NCI-H1694 treated with DMSO at 0.1 percent for 48 hours (cell line): Measurements from ENCODE around the gene RNF166.

ENCODE experiments used
- DNase-seq: peaks from one replicate; lab custom pipeline; 2025; lab: John Stamatoyannopoulos, UW

The RNF166 gene, protein sequence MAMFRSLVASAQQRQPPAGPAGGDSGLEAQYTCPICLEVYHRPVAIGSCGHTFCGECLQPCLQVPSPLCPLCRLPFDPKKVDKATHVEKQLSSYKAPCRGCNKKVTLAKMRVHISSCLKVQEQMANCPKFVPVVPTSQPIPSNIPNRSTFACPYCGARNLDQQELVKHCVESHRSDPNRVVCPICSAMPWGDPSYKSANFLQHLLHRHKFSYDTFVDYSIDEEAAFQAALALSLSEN

DNA sequence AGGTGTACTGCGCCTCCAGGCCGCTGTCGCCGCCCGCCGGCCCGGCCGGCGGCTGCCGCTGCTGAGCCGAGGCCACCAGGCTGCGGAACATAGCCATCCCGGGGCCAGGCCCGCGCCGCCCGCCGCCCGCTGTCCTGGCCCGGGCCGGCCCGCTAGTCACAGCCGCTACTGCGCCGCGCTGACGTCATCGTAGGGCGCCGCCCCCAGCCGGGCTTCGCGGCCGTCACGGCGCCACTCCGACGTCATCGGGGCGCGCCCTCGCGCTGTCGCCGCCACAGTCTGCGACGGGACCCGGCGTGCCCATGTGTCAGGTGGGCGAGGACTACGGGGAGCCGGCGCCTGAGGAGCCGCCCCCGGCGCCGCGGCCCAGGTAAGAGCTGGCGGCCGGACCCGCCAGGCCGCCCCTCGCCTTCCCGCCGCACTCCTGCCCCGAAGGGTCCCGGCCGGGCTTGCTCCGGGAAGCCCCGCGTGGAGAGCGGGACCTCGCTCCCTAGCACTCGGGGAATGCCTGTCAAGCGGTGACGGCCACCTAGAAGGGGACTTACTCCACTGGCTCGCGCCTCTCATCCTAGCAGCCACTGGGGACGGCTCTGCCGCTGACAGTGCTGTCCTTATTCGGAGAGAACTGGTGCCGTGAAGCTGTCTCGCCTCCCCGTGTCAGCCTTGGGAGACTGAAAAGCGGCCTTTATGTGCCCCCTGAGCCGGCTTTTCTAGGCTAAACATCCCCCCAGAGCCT, at the start of gene RNF166, which contains the start of gene CTU2:
TSS of gene RNF166 (minus strand) at position 180 of the 736 bp plus-strand sequence. CDS start at position 97, 83 bp downstream.
TSS of gene CTU2 (plus strand) at position 275 of the 736 bp plus-strand sequence. CDS start at position 303, 28 bp downstream.
- peak; percentile 50 for DNase-seq

DNA sequence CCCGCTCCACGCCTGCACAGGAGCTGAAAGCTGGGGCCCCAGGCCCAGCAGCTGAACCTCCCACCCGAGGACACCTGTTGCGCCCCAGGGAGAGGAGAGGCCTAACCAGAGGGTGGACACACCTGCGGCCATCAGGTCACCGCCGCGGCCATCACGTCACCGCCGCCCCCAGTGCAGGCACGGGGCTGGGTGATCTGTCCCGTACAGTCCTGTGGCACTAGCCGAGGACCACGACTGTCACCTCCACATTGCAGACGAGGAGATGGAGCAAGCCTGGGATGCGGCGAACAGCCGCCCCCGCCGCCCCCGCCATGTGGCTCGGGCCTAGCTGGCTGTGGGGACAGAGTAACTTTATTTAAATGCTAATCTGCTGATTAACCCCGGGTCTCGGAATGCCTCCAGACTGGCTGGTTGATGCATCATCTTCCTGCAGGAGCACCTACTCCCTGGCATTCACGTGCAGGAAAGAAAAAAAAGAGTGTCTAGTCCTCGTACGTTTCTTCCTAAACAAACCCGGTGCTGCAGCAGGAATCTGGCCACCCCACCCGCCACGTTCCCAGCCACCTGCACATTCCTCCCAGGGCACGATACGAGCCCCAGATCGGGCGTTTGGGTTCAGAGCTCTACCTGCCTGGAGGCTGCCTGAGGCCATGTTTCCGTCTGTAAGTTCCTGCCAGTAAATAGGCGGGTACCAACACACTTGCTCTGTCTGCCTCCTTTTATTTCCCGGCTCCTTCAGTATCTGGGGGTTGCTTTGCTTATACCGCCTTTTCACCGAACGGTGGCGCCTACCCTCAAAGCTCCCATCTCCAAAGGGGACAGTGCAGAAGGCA, 48.9 kb upstream of the RNF166 start:
- no peak for DNase-seq

DNA sequence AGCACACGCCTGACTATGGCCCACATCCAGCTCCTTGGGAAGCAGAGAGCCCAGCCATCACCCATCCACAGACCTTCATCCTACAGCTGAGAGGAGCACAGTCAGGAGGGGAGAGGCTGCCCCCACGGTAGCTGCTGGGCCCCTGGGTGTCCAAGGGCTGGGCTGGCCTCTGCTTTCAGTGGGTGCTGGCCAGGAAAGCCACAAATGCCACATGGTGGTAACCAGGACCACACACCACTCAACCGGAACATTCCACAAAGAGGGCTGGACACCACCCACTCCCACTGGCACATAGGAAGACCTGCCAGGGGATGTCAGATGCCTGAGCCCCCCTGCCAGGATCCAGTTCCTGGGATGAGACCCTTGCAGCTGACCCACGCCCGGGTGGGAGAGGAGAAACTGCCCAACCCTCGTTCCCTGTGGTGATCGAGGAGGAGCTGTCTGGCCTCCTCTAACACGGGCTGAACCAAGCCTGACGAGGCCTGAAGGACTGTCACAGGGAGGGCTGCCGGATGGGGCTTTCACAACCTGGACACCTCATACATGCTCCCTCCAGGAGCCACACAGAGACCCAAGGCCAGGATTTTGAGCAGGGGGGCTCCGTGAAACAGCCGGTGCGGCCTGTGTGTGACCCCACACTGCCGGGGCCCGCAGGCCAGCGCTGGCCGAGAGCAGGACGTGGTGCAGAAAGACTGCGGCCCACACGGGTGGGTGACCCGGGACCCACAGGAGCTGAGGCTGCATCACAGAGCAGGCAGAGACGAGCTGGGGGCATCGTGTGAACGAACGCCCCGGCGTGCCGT, 48.1 kb upstream of the RNF166 start:
- no peak for DNase-seq

DNA sequence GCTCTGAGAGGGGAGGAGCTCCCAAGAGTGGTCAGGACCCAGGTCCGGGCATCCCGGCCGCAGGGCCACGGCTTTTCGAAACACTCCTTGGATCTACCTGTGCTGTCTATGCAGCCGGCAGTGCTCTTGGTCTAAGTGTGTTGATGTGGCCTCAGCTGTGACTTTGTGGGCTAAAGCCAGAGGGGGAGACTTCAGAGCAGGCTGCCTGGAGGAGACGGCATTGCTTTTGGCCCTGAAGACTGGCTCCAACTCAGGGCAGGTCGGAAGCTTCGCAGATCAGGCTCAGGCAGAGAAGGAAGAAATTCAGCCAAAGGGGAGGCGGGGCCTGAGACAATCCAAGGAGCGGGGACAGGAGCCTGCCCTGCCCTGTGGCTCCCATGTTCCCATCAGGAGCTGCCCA, 47.4 kb upstream of the RNF166 start:
- DNase-seq, result no peak

DNA sequence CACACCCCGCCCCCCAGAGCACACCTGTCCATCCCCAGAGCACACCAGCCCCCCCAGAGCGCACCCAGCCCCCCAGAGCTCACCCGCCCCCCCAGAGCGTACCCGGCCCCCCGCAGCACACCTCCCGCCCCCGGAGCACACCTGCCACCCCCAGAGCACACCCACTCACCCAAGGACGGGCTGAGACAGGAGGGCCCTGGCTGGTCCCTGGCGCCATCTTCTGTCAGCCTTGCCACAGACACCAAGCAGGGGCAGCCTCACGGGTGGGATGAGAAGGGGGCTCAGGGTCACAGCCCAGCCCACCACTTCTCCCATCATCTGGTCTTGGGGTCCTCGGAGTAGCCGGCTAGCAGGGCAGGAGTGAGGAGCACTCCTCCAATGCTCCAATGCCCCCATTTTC, 47.0 kb upstream of the RNF166 start:
- no peak for DNase-seq

DNA sequence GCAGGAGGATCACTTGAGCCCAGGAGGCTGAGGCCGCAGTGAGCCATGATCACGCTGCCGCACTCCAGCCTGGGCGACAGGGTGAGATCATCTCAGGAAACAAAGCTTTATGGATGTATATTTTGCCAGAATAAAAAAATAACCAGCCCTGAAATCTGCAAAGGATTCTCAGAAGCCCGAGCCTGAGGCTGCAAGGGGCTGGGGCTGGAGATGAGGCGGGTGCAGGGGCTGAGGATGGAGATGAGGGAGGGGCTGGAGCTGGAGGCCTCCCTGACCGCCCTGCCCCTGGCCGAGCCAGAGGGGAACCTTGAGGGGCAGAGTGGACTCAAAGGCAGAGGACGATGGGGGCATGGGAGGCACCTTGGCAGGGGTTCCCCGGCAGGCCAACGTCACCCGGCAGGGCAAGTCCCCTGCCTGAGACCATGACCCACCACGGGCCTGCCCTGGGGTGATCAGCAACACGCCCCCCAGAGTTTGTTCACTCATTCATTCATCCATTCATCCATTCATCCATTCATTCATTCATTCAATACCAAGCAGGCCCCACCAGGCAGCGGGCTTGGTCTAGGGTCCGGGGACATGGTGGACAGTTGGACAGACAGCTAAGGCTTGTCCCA, 46.3 kb upstream of the RNF166 start:
- no peak for DNase-seq

DNA sequence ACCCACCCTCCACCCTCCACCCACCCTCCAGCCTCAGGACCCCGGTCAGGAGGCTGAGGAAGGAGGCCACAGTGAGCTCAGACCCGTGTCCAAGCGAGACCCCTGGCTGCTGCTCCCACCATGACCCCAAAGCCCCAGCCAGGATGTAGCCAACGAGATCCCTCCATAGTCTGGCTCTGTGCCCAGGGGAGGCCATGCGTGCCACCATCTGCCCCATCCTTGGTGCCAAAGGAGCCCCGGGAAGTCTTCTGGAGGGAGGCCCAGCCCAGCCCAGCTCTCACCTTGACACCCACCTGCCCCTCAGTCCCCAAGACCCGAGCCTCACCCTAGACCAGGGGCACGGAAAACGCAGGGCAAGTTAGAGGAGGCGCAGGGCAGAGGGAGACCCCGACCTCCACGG, 44.6 kb upstream of the RNF166 start:
- DNase-seq, result peak; percentile 25

DNA sequence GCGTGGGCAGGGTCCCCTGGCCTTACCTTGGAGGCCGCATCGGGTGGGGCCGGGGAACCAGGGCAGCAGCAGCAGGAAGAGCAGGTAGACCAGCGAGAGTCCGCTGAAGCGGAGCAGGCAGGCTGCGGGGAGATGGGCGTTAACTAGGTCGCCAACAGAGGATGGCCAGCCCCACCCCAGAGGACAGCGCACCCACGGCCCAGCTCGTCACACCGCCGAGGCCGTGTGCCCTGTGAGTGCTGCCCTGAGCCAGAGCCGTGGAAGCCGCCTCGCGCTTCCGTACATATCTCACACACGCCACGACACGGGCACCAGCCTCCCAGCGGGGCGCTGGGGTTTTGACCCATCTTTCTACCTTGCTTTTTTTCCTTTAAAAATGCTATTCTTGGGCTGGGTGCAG, 43.1 kb upstream of the RNF166 start:
- no peak for DNase-seq

DNA sequence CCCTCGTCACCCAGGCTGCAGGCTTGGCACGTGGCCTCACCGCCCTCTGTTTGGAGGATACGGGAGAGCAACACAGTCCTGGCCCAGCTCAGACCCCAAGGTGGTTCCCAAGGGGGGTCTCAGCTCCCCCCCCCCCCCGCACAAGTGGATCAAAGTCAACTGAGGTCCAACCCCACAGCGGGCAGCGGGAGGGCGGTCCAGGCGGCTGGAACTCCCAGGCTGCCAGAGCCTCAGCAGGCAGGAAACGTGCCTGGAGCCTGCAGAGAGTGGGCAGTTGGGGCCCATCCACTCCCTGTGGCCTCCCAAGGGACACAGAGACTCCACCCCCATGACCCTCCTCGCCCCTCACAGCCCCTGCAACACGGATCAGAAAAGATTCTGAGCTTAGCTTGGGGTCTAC, 42.2 kb upstream of the RNF166 start:
- no peak for DNase-seq

DNA sequence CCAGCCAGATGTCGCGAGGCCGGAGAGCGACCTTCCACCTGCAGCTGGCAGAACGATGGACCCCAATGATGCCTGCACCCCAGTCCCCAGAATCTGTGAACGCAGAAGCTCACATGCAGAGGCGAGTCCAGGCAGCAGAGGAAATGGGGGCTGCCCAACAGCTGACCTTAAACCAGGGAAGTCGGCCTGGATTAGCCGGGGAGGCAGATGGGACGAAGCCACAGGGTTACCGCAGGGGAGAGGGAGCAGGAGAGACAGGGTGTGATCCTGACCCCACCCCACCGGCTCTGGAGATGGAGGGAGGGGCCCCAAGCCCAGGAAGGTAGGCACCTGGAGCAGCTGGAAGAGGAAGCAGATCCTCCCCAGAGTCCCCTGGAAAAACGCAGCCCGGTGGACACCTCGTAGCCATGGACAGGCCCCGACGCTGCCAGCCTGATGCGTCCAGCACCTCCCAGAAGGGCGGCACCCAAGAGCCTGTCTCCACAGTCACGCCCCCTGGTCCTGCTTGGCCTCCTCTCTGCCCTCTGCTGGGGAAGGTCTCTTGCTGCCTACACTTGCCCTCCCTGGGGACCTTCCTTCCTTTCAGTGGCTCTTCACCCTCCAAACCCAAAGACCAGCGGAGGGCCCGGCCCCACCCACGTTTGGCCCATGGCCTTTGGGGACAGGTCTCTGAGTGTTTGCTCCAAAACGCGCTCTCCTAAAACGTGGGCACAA, 41.5 kb upstream of the RNF166 start:
- DNase-seq, result no peak

DNA sequence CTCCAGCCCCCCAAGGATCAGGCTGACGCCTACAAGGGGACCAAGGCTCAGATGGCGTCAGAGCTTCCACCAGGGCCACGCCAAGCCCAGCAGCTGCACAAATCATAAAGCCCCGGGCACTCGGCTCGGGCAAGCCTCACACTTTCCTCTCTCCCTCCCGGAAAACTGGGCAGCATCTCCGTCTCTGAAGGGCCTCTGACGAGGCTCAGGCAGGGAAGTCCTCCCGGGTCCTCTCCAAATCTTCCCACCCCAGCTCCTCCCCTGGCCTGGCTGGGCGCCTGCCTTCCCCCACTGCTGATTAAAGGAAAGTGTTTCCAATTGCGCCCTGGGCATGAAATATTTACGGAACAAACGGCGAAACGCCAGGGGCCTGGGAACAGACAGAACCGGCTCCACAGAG, 40.3 kb upstream of the RNF166 start:
- DNase-seq, result no peak

DNA sequence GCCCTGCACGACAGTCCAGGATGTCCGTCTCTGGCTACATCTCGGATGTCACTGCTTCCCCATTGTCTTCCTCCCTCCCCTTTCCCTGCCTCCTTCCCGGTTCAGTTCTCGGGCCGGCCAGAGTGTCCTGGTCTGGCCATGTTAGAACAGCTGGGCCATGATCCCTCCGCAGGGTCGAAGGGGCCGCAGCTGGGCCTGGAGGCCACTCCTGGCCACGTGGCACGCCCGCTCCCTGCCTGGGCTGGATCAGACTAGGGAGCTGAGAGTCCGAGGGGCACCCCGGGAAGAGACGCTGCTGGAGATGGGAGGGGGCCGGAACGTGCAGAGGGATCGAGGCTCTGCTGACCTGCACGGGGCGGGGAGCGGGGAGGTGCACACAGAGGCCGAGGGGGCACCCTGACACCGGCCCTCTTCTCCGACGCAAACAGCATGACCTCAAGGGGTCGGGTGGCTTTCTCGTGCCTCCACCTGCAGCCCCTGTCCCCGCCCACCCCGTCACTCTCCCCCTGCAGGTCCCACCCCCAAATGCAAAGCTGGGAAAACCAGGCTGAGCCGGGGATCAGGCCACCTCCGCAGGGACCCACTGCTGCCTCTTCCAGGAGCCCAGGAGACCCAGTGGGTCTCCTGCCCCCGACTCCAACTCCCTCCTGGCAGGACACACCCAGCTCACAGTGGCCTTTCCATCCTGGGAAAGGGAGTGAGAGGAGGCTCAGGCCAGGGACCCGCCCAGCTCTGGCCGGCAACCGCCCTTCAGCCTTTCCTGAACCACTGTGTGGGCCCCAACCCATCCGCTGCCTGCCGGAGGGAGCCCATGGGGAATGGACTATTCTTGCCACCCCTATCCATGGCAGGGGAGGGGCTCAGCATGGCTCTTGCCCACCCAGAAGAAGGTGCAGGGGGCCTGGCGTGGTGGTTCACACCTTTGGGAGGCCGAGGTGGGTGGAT, 38.6 kb upstream of the RNF166 start:
- DNase-seq, result no peak

DNA sequence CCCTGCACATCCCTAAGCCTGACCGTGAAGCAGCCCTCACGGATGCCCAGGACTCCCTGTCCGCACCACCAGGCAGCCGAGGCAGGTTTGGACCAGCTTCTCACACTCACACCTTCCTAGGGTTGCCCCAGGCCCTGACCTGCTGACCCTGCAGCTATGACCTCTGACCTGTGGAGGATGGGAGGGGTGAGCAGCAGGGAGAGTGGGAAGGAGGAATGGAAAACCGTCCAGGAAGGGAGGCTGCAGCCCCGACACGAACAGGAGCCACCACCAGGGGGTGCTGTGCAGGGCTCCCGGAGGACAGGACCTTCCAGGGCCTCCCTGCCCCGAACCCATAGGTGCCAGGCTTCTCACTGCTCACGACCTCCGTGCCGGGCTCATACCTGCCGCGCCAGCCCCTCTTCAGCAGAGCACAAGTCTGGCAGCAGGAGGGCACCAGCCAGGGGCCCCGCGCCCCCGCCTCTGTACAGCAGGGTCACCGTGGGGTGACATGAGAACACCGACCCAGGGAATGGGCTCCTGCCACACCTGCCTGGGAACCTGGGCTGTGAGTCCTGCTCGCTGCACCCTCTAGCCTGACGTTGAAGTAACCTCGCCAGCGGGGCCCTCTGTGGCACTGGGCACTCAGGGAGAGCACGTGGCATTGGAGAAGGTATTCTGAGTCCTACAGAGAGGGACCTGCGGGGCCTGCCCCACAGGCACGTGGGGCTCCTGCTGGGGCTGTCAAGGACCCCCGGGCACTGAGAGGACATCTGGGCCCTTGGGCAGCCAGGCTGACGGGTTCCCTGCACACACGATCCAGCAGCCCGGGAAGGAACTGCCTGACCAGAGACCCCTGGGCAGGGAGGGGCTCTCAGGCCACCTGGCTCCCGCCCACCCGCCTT, 37.7 kb upstream of the RNF166 start:
- DNase-seq, result peak; percentile 29

DNA sequence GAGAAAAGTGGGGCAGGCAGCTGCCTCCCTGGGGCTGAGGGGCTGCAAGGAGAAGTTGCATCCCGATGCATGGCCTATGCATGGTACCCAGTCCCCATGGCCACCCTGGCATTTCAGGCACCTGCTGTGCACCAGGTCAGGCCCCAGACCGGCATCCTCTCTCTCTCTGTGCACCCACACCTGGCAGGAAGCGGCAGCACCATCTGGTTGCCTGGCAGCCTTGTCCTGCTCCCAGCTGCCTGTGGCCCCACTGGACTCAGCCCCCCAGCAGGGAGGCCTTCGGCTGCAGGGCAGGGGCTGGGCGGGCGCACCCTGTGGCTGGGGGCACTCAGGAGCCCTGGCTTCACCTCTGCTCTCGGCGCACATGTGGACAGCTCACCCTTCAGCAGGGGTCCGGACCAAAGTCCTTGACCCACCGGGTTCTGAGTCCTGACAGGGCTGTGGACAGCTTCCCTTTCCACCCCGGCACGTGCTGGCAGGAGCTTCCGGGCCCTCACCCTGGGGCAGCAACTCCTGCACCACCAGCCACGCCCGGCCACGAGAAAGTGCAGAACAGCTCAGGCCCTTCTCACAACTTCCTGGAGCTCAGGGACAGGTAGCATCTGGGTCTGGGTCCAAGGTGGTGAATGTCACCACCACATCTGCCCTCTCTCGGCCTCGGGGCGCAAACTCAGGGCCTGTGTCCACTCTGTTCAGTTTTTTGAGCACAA, 36.8 kb upstream of the RNF166 start:
- DNase-seq, result no peak

DNA sequence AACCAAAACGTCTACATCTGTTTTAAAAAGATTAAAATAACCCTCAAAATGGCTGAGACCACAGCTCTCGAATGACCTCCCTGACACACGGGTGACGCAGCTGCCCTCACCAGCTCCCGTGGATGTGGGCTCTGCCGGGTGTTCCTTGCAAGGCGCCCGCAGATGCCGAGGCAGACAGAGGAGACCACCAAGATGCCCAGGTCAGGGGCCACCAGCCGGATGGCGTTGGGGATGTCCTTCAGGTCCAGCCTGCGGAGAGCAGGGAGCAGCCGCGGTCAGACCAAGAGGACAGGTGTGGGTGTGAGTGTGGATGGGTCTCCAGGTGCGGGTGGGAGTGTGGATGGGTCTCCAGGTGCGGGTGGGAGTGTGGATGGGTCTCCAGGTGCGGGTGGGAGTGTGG, 35.2 kb upstream of the RNF166 start:
- DNase-seq, result no peak

DNA sequence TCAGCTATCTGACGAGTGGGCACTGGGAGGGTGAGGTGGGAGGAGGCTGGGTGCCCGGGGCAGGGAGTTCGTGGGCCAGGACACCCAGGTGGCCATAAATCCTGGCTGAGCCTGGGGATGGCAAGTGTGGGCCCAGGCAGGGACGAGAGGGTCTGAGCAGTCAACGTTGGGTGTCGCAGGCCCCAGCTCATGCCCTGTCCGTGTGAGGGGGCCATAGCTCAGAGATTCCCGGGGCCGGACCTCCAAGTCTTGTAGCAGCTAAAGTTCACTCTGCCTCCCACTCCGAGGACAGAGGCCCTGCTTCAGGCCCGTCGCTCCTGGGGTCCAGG, 34.5 kb upstream of the RNF166 start:
- DNase-seq, result no peak

DNA sequence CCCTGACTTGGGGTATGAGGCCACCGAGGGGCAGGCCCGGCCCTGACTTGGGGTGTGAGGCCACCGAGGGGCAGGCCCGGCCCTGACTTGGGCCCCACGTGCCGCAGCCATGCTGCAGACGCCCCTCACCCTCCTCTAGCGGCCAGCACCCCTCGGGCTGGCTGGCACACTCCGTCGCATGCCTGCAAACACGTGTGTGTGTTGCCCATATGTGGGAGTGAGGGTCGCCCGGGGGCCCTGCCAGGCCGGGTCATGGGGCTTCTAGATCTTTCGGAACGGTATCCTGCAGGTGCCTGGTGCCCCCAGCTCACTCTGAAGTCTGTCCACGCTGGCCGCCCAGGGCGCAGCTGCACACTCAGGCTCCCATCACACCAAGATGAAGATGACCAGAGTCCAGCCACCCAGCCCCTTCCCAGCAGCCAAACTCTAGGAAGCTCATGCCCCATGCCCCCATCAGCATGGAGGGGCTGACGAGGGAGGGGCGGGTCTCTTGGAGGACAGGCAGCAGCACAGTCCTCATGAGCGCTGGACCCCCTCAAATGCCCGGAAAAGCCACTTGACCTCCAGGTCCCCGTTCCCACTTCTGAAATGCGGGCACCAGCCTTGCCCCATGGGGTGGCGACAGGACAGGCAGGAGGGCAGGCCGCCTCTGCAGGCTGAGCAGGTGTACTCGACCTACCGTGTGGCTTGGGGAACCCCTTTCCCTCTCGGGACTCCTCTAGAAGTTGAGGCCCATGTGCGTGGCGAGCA, 33.9 kb upstream of the RNF166 start:
- no peak for DNase-seq
